ENCODE results near the gene SMYD3. TPM values are rescaled to one million over a fixed set of nuclear protein-coding genes. Genes with fewer than 3 reads are reported as not detected.

The SMYD3 gene
- total RNA-seq, 1 donor from 2014 or later: 29.2 TPM

- no peak for DNase-seq (ENCODE audit: low read depth)
- Histone ChIP-seq H3K4me3 (ENCODE audit: low read depth, low read length) (no peak overlapping the region), H3K27me3 (ENCODE audit: control insufficient read depth, insufficient read depth, low read length) (no peaks in the 10 kb centered on the region), H3K36me3 (ENCODE audit: control insufficient read depth, insufficient read depth, low read length) (no peaks in the 10 kb centered on the region)
- TF ChIP-seq CTCF (IDR thresholded peaks at IDR 0.05; ENCODE audit: insufficient read depth, low read length, poor library complexity, severe bottlenecking): no peak
These were observed 600.9 kb downstream of the SMYD3 start for GRCh38 chr1:245906207-245906606.

- Histone ChIP-seq H3K36me3 (ENCODE audit: control insufficient read depth, insufficient read depth, low read length) (no peaks in the 10 kb centered on the region), H3K4me3 (ENCODE audit: low read depth, low read length) (no peak overlapping the region), H3K27me3 (ENCODE audit: control insufficient read depth, insufficient read depth, low read length) (no peaks in the 10 kb centered on the region)
- TF ChIP-seq CTCF (IDR thresholded peaks at IDR 0.05; ENCODE audit: insufficient read depth, low read length, poor library complexity, severe bottlenecking): no peak
- no peak for DNase-seq (ENCODE audit: low read depth)
These were observed 603.2 kb downstream of the SMYD3 start for GRCh38 chr1:245903851-245904250.

- TF ChIP-seq CTCF (IDR thresholded peaks at IDR 0.05; ENCODE audit: insufficient read depth, low read length, poor library complexity, severe bottlenecking): no peak
- no peaks in the 10 kb centered on the region for H3K36me3 ChIP-seq (ENCODE audit: control insufficient read depth, insufficient read depth, low read length)
- no peaks in the 10 kb centered on the region for H3K27me3 ChIP-seq (ENCODE audit: control insufficient read depth, insufficient read depth, low read length)
- no peak overlapping the region for H3K4me3 ChIP-seq (ENCODE audit: low read depth, low read length)
- no peak for DNase-seq (ENCODE audit: low read depth)
These were observed 605.5 kb downstream of the SMYD3 start for GRCh38 chr1:245901565-245901964.

- DNase-seq (ENCODE audit: low read depth): no peak
- Histone ChIP-seq H3K4me3 (ENCODE audit: low read depth, low read length) (no peak overlapping the region), H3K36me3 (ENCODE audit: control insufficient read depth, insufficient read depth, low read length) (no peaks in the 10 kb centered on the region), H3K27me3 (ENCODE audit: control insufficient read depth, insufficient read depth, low read length) (no peaks in the 10 kb centered on the region)
- no peak for TF ChIP-seq CTCF (IDR thresholded peaks at IDR 0.05; ENCODE audit: insufficient read depth, low read length, poor library complexity, severe bottlenecking)
These were observed 606.0 kb downstream of the SMYD3 start for GRCh38 chr1:245901037-245901436.

GRCh38 chr1:245898581-245898980 lies 608.5 kb downstream of the SMYD3 start:
- H3K27me3 ChIP-seq (ENCODE audit: control insufficient read depth, insufficient read depth, low read length): no peaks in the 10 kb centered on the region
- no peak for TF ChIP-seq CTCF (IDR thresholded peaks at IDR 0.05; ENCODE audit: insufficient read depth, low read length, poor library complexity, severe bottlenecking)
- no peak for DNase-seq (ENCODE audit: low read depth)
- H3K4me3 ChIP-seq (ENCODE audit: low read depth, low read length): no peak overlapping the region
- H3K36me3 ChIP-seq (ENCODE audit: control insufficient read depth, insufficient read depth, low read length): no peaks in the 10 kb centered on the region

GRCh38 chr1:245896258-245896657 lies 610.8 kb downstream of the SMYD3 start:
- no peak for TF ChIP-seq CTCF (IDR thresholded peaks at IDR 0.05; ENCODE audit: insufficient read depth, low read length, poor library complexity, severe bottlenecking)
- no peak for DNase-seq (ENCODE audit: low read depth)
- H3K36me3 ChIP-seq (ENCODE audit: control insufficient read depth, insufficient read depth, low read length): no peaks in the 10 kb centered on the region
- H3K4me3 ChIP-seq (ENCODE audit: low read depth, low read length): no peak overlapping the region
- H3K27me3 ChIP-seq (ENCODE audit: control insufficient read depth, insufficient read depth, low read length): no peaks in the 10 kb centered on the region

All from kidney epithelial cell (primary cell).